ENCODE results near the gene EIF1B.

EIF1B gene

GRCh38 chr3:40333852-40334251, 24.3 kb downstream of the EIF1B start:
- Histone ChIP-seq H2AFZ (ENCODE audit: low read depth, low read length) (no peak overlapping the region), H4K20me1 (ENCODE audit: insufficient read depth, low read length) (no peaks in the 10 kb centered on the region), H3K4me2 (ENCODE audit: insufficient read depth, low read length) (no peak overlapping the region), H3K27me3 (ENCODE audit: insufficient read depth, low read length, poor library complexity) (no peaks in the 10 kb centered on the region), H3K27ac (ENCODE audit: low read length) (no peak overlapping the region), H3K9me3 (ENCODE audit: insufficient read depth, low read length, severe bottlenecking) (no peaks in the 10 kb centered on the region), H3K4me1 (ENCODE audit: insufficient read depth, low read length) (no peaks in the 10 kb centered on the region), H3K4me3 (ENCODE audit: low read depth in 1 of 2, low read length in 2 of 2) (no peak overlapping the region), H3K9ac (ENCODE audit: low read depth, low read length) (no peak overlapping the region), H3K79me2 (ENCODE audit: insufficient read depth, low read length) (no peaks in the 10 kb centered on the region), H3K36me3 (ENCODE audit: insufficient read depth, low read length) (no peaks in the 10 kb centered on the region)
- TF ChIP-seq, protein P1, sequence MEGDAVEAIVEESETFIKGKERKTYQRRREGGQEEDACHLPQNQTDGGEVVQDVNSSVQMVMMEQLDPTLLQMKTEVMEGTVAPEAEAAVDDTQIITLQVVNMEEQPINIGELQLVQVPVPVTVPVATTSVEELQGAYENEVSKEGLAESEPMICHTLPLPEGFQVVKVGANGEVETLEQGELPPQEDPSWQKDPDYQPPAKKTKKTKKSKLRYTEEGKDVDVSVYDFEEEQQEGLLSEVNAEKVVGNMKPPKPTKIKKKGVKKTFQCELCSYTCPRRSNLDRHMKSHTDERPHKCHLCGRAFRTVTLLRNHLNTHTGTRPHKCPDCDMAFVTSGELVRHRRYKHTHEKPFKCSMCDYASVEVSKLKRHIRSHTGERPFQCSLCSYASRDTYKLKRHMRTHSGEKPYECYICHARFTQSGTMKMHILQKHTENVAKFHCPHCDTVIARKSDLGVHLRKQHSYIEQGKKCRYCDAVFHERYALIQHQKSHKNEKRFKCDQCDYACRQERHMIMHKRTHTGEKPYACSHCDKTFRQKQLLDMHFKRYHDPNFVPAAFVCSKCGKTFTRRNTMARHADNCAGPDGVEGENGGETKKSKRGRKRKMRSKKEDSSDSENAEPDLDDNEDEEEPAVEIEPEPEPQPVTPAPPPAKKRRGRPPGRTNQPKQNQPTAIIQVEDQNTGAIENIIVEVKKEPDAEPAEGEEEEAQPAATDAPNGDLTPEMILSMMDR (IDR thresholded peaks at IDR 0.05; ENCODE audit: borderline replicate concordance, extremely low read depth, low read length, poor library complexity, severe bottlenecking): no peak
- no peak for TF ChIP-seq EZH2 (IDR thresholded peaks at IDR 0.05; ENCODE audit: borderline replicate concordance, low read depth, low read length, severe bottlenecking)
- DNase-seq (no peak), ATAC-seq (ENCODE audit: insufficient read depth, low read depth) (no peak)

- H3K27ac ChIP-seq (ENCODE audit: low read length): no peak overlapping the region
- H3K9ac ChIP-seq (ENCODE audit: low read depth, low read length): no peak overlapping the region
- H3K27me3 ChIP-seq (ENCODE audit: insufficient read depth, low read length, poor library complexity): no peaks in the 10 kb centered on the region
- no peak for DNase-seq
- no peak overlapping the region for H2AFZ ChIP-seq (ENCODE audit: low read depth, low read length)
- no peak overlapping the region for H3K4me2 ChIP-seq (ENCODE audit: insufficient read depth, low read length)
- H3K4me1 ChIP-seq (ENCODE audit: insufficient read depth, low read length): no peaks in the 10 kb centered on the region
- no peak for ATAC-seq (ENCODE audit: insufficient read depth, low read depth)
- no peaks in the 10 kb centered on the region for H3K36me3 ChIP-seq (ENCODE audit: insufficient read depth, low read length)
- no peaks in the 10 kb centered on the region for H3K9me3 ChIP-seq (ENCODE audit: insufficient read depth, low read length, severe bottlenecking)
- no peaks in the 10 kb centered on the region for H4K20me1 ChIP-seq (ENCODE audit: insufficient read depth, low read length)
- H3K4me3 ChIP-seq (ENCODE audit: low read depth in 1 of 2, low read length in 2 of 2): no peak overlapping the region
- TF ChIP-seq, protein P1 (IDR thresholded peaks at IDR 0.05; ENCODE audit: borderline replicate concordance, extremely low read depth, low read length, poor library complexity, severe bottlenecking): no peak
- TF ChIP-seq EZH2 (IDR thresholded peaks at IDR 0.05; ENCODE audit: borderline replicate concordance, low read depth, low read length, severe bottlenecking): no peak
- H3K79me2 ChIP-seq (ENCODE audit: insufficient read depth, low read length): no peaks in the 10 kb centered on the region
Measured at GRCh38 chr3:40336101-40336500, 26.6 kb downstream of the EIF1B start.

DNA sequence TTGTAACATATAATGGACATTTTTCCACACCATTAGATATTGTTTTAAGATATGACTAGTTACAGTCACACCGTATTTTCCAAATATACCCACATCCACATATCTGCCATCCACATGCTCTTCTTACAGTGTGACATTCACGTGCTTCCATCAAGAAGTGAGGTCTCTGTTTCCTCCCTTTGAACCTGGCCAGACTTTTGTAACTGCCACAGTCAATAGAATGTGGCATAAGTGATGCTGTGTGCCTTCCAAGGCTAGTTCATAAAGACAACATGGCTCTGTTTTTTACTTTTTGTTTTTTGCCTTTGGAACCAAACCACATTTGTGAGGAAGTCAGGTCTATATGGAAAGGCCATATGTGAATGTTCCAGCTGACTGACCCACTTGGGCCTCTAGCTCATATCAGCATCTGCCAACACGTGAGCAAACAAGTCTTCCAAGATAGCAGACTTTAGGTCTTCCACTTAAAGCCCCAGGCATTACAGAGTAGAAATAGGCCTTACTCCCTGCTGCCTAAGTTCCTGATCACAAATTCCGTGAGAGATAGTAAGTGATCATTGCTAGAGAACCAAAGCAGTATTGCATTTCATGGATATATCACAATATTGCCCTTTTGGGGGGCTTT, 27.1 kb downstream of the EIF1B start:
- H3K9me3 ChIP-seq (ENCODE audit: insufficient read depth, low read length, severe bottlenecking): no peaks in the 10 kb centered on the region
- no peak overlapping the region for H3K9ac ChIP-seq (ENCODE audit: low read depth, low read length)
- H3K4me2 ChIP-seq (ENCODE audit: insufficient read depth, low read length): no peak overlapping the region
- no peak overlapping the region for H2AFZ ChIP-seq (ENCODE audit: low read depth, low read length)
- H3K4me1 ChIP-seq (ENCODE audit: insufficient read depth, low read length): no peaks in the 10 kb centered on the region
- H3K36me3 ChIP-seq (ENCODE audit: insufficient read depth, low read length): no peaks in the 10 kb centered on the region
- ATAC-seq (ENCODE audit: insufficient read depth, low read depth) (no peak), DNase-seq (no peak)
- no peaks in the 10 kb centered on the region for H3K27me3 ChIP-seq (ENCODE audit: insufficient read depth, low read length, poor library complexity)
- no peaks in the 10 kb centered on the region for H3K79me2 ChIP-seq (ENCODE audit: insufficient read depth, low read length)
- no peak overlapping the region for H3K4me3 ChIP-seq (ENCODE audit: low read depth in 1 of 2, low read length in 2 of 2)
- TF ChIP-seq, protein P1 (IDR thresholded peaks at IDR 0.05; ENCODE audit: borderline replicate concordance, extremely low read depth, low read length, poor library complexity, severe bottlenecking): no peak
- no peak for TF ChIP-seq EZH2 (IDR thresholded peaks at IDR 0.05; ENCODE audit: borderline replicate concordance, low read depth, low read length, severe bottlenecking)
- no peaks in the 10 kb centered on the region for H4K20me1 ChIP-seq (ENCODE audit: insufficient read depth, low read length)
- H3K27ac ChIP-seq (ENCODE audit: low read length): no peak overlapping the region
